AG09309 (cell line): ENCODE data around the gene RNF187.

Experiments used
- DNase-seq: peaks from one replicate; pipeline ENCODE4 v3.0.0-alpha.2; 2010; ENCODE audit warnings: low read depth
- H3K4me3 ChIP-seq: 2 replicates; pipeline ENCODE4 v1.5.1; 2011; ENCODE audit warnings: mild to moderate bottlenecking, low read depth, low read length, moderate library complexity; ENCODE audit not compliant: control insufficient read depth
- CTCF ChIP-seq: IDR thresholded peaks from 2 replicates; pipeline ENCODE4 v1.5.1; 2011; ENCODE audit warnings: mild to moderate bottlenecking, low read depth, low read length, inconsistent platforms; ENCODE audit not compliant: insufficient read depth, control insufficient read depth; ENCODE audit errors: missing control alignments

Gene RNF187

GRCh38 chr1:228453614-228454013, 33.6 kb upstream of the RNF187 start:
- H3K4me3 ChIP-seq = no peak overlapping the region
- no peak for DNase-seq
- no peak for TF ChIP-seq CTCF

- no peak for DNase-seq
- H3K4me3 ChIP-seq = no peak overlapping the region
- TF ChIP-seq CTCF = no peak
Measured at GRCh38 chr1:228454238-228454637, 32.9 kb upstream of the RNF187 start.

GRCh38 chr1:228455715-228456114, 31.5 kb upstream of the RNF187 start:
- peak; percentile 35 for TF ChIP-seq CTCF
- no peak for DNase-seq
- no peak overlapping the region for H3K4me3 ChIP-seq

GRCh38 chr1:228456252-228457016, 30.7 kb upstream of the RNF187 start:
- H3K4me3 ChIP-seq = peak overlapping the region; percentile 70
- no peak for DNase-seq
- TF ChIP-seq CTCF = no peak

- no peak for DNase-seq
- TF ChIP-seq CTCF = no peak
- peak overlapping the region; percentile 70 for H3K4me3 ChIP-seq
Measured at GRCh38 chr1:228457017-228457395, 30.2 kb upstream of the RNF187 start.

- peak overlapping the region; percentile 70 for H3K4me3 ChIP-seq
- peak; percentile 96 for DNase-seq
- peak; percentile 28 for TF ChIP-seq CTCF
Measured at GRCh38 chr1:228457396-228458176, 29.6 kb upstream of the RNF187 start.
